HepG2 (cell line): Measurements from ENCODE around the gene AKAP1. TPM values are rescaled to one million over a fixed set of nuclear protein-coding genes. Genes with fewer than 3 reads are reported as not detected.

Source experiments
- DR1 ChIP-seq: sonication (generic); formaldehyde crosslinking; IDR thresholded peaks from 2 replicates; pipeline ENCODE4 v1.8.0; 2021; ENCODE audit warnings: mild to moderate bottlenecking, missing genetic modification reagents, inconsistent platforms
- ETV5 ChIP-seq: IDR thresholded peaks from 2 replicates; pipeline ENCODE4 v1.6.1; 2018; ENCODE audit warnings: missing biosample characterization, missing genetic modification reagents, inconsistent platforms, borderline replicate concordance
- FIP1L1 ChIP-seq: fragments of 200-400 bp; formaldehyde crosslinking; IDR thresholded peaks from 2 replicates; pipeline ENCODE4 v1.6.1; 2018; ENCODE audit warnings: low read depth, mild to moderate bottlenecking, low read length, moderate library complexity, borderline replicate concordance; ENCODE audit not compliant: insufficient read depth
- FOXC1 ChIP-seq: sonication (generic); formaldehyde crosslinking; IDR thresholded peaks from 2 replicates; pipeline ENCODE4 v1.8.0; 2022; ENCODE audit warnings: mild to moderate bottlenecking, missing genetic modification reagents, borderline replicate concordance
- FOXK1 ChIP-seq: sonication (generic); formaldehyde crosslinking; IDR thresholded peaks from 2 replicates; pipeline ENCODE4 v1.4.0; 2020; ENCODE audit warnings: low read depth, missing genetic modification reagents, borderline replicate concordance
- FOXK2 ChIP-seq: fragments of 450-650 bp; IDR thresholded peaks from 2 replicates; pipeline ENCODE4 v1.6.1; 2016
- FOXM1 ChIP-seq: sonication (generic); formaldehyde crosslinking; IDR thresholded peaks from 2 replicates; pipeline ENCODE4 v1.5.0; 2020; ENCODE audit warnings: missing genetic modification reagents
- HNF4G ChIP-seq, 2 experiments: sonication (generic) in 1 of 2; formaldehyde crosslinking in 1 of 2; IDR thresholded peaks; 2 replicates each; pipeline versions ENCODE4 v1.4.0 to v1.6.1; 2011 to 2020; ENCODE audit warnings: borderline replicate concordance in 2 of 2, low read depth in 2 of 2, mild to moderate bottlenecking in 2 of 2, low read length in 1 of 2, missing genetic modification reagents in 1 of 2, moderate library complexity in 1 of 2
- MYC ChIP-seq: sonication (generic); formaldehyde crosslinking; IDR thresholded peaks from 2 replicates; pipeline ENCODE4 v1.9.0; 2021; ENCODE audit warnings: missing genetic modification reagents, borderline replicate concordance
- TEAD3 ChIP-seq: optimal IDR thresholded peaks from 2 replicates; pipeline ENCODE3; 2016; ENCODE audit warnings: borderline replicate concordance
- ZNF432 ChIP-seq: sonication (generic); formaldehyde crosslinking; IDR thresholded peaks from 2 replicates; pipeline ENCODE4 v1.5.0; 2020; ENCODE audit warnings: missing genetic modification reagents, mild to moderate bottlenecking, borderline replicate concordance
- ZNF549 ChIP-seq: sonication (generic); formaldehyde crosslinking; IDR thresholded peaks from 2 replicates; pipeline ENCODE4 v1.5.0; 2020; ENCODE audit warnings: missing genetic modification reagents
- ZNF557 ChIP-seq: sonication (generic); formaldehyde crosslinking; IDR thresholded peaks from 2 replicates; pipeline ENCODE4 v1.4.0; 2020; ENCODE audit warnings: missing genetic modification reagents
- ZNF563 ChIP-seq: sonication (generic); formaldehyde crosslinking; IDR thresholded peaks from 2 replicates; pipeline ENCODE4 v1.8.0; 2022; ENCODE audit warnings: mild to moderate bottlenecking, moderate library complexity, missing genetic modification reagents
- ZNF567 ChIP-seq: sonication (generic); formaldehyde crosslinking; IDR thresholded peaks from 2 replicates; pipeline ENCODE4 v1.8.1; 2023; ENCODE audit warnings: mild to moderate bottlenecking, missing genetic modification reagents, borderline replicate concordance
- ZNF646 ChIP-seq: sonication (generic); formaldehyde crosslinking; IDR thresholded peaks from 2 replicates; pipeline ENCODE4 v1.9.0; 2021; ENCODE audit warnings: mild to moderate bottlenecking, missing genetic modification reagents
- ZNF883 ChIP-seq: sonication (generic); formaldehyde crosslinking; IDR thresholded peaks from 2 replicates; pipeline ENCODE4 v1.5.1; 2020; ENCODE audit warnings: mild to moderate bottlenecking, missing genetic modification reagents; ENCODE audit errors: not compliant biosample characterization
- polyA plus RNA-seq, 8 experiments: library from polyadenylated mRNA; depleted of rRNA in 3 of 8; stranded (reverse) in 7 of 8; unstranded in 1 of 8; fragments of >200 nt; fragmentation: Illumina TruSeq in 4 of 8; extraction: Trizol in 4 of 8; gene quantifications; 2 replicates each; pipeline versions ENCODE4 v1.2.1 to v1.2.3, GENCODE V29; 2011 to 2016; ENCODE audit warnings: low read depth in 4 of 8, missing spikeins in 1 of 8, mixed read lengths in 1 of 8; ENCODE audit not compliant: insufficient read depth in 1 of 8
- total RNA-seq, 5 experiments: library from RNA; depleted of rRNA; stranded (reverse); fragments of >200 nt; fragmentation: Illumina TruSeq; extraction: Trizol; gene quantifications; 2 replicates each; pipeline ENCODE4 v1.2.3, GENCODE V29; 2016; ENCODE audit warnings: low read depth in 1 of 5
- TF ChIP-seq, protein P1 (sequence below): IDR thresholded peaks from 2 replicates; pipeline ENCODE4 v1.6.1; 2016; ENCODE audit warnings: missing genetic modification reagents, missing compliant biosample characterization

Gene AKAP1
- total and polyA plus RNA-seq, 2 of the 13 experiments (the other 11 are each of a cell fraction or from before 2014, with no cell fraction given), result 101 to 131 TPM

DNA sequence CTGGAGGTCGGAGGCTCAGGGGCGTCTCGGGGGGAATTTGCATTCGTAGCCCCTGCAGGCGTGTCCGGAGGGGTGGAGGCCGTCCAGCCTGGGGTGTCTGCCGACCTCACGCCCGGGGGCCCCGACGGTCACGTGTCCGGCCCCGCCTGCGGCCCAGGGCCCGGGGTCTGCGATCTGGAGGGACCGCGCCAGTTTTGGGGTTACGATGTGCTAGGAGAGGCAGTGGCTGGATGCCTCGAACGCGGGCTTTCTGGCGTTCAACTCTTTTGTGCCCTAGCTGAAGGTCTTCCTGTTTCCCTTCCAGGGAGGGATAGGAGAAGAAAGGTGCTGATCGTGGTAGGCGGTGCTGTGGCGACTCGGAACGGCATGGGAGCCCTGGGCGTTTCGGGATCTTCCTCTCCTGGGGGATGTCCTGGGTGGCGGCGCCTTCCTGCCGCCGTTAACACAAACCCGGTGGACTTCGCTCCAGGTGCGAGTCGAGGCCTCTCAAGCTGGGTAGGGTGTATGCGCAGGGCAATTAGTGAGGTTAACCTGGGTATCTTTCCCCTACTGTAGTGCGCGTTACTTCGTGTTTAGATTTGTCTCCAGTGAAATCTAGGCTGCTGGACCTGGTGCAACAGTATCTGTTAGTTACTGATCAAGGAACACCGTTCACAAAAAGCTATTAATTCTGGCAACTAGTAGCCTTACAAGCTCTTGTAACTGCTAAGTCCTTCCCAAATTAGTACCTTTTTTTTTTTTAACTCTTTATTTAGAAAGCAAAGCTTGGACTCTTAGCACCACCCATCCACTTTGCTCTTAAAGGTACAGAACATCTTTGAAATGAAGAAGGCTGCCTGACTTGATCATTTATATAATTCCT lies 1.3 kb downstream of the AKAP1 start (continued):
- TF ChIP-seq ZNF646 (CRISPR knock-in tag) (peak; percentile 58; the same call in 1 of the 2 replicates), ZNF432 (CRISPR knock-in tag) (no peak), FIP1L1 (0 out of 2 replicates have a peak, but pooled peaks have one; percentile 20), FOXK1 (CRISPR knock-in tag) (peak; percentile 38; the same call in 1 of the 2 replicates), MYC (CRISPR knock-in tag) (peak; percentile 30; the same call in 1 of the 2 replicates), HNF4G (IDR thresholded peaks at IDR 0.05; ENCODE audit: borderline replicate concordance, low read depth, low read length) (peak; percentile 93), HNF4G (CRISPR knock-in tag; IDR thresholded peaks at IDR 0.05; ENCODE audit: borderline replicate concordance, low read depth) (peak; percentile 63), FOXM1 (CRISPR knock-in tag) (no peak), FOXC1 (peak; percentile 67; the same call in 1 of the 2 replicates), TEAD3 (CRISPR knock-in tag) (peak; percentile 47), ZNF563 (CRISPR knock-in tag) (0 out of 2 replicates have a peak, but pooled peaks have one; percentile 68), ZNF883 (CRISPR knock-in tag) (peak; percentile 51), ZNF549 (CRISPR knock-in tag) (peak; percentile 81; the same call in 1 of the 2 replicates), FOXK2 (no peak), DR1 (CRISPR knock-in tag) (no peak; the same call in 1 of the 2 replicates), ETV5 (CRISPR knock-in tag) (peak; percentile 51; the same call in 1 of the 2 replicates), ZNF557 (CRISPR knock-in tag) (peak; percentile 86; the same call in 1 of the 2 replicates), ZNF567 (CRISPR knock-in tag) (peak; percentile 57; the same call in 1 of the 2 replicates)
- TF ChIP-seq, protein P1, sequence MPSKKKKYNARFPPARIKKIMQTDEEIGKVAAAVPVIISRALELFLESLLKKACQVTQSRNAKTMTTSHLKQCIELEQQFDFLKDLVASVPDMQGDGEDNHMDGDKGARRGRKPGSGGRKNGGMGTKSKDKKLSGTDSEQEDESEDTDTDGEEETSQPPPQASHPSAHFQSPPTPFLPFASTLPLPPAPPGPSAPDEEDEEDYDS (CRISPR knock-in tag), result peak; percentile 20; the same call in 1 of the 2 replicates
